ENCODE data around the gene KCNAB1.

GRCh38 chr3:156383441-156384025, 263.2 kb downstream of the KCNAB1 start:
- TF ChIP-seq CTCF (conservative IDR thresholded peaks at IDR 0.05 in 1 of 2, IDR thresholded peaks at IDR 0.05 in 1 of 2; ENCODE audit: extremely low read depth in 1 of 2, insufficient read depth in 1 of 2, low read depth in 1 of 2, low read length in 2 of 2) (no peak), EZH2 (IDR thresholded peaks at IDR 0.05; ENCODE audit: borderline replicate concordance, low read length) (no peak)
